ENCODE measurements around the gene CTNNAL1. TPM values are rescaled to one million over a fixed set of nuclear protein-coding genes. Genes with fewer than 3 reads are reported as not detected.

The CTNNAL1 gene
- total and polyA plus RNA-seq, 2 of the 8 experiments (the other 6 are each of a cell fraction or from before 2014, with no cell fraction given) = 23.2 to 66.1 TPM

- TF ChIP-seq RAD21 (IDR thresholded peaks at IDR 0.05 in 1 of 2, conservative IDR thresholded peaks at IDR 0.05 in 1 of 2; ENCODE audit: low read depth in 2 of 2, low read length in 2 of 2) = no peak
- TF ChIP-seq EP300 (IDR thresholded peaks at IDR 0.05; ENCODE audit: borderline replicate concordance in 1 of 2, low read depth in 2 of 2, low read length in 2 of 2) = no peak
- no peak for TF ChIP-seq KDM1A (IDR thresholded peaks at IDR 0.05; ENCODE audit: borderline replicate concordance, low read length)
- no peak for TF ChIP-seq SIX5 (IDR thresholded peaks at IDR 0.05; ENCODE audit: low read depth, low read length)
- no peak for TF ChIP-seq BRCA1 (IDR thresholded peaks at IDR 0.05; ENCODE audit: low read depth, low read length)
- no peak for TF ChIP-seq TEAD4 (IDR thresholded peaks at IDR 0.05; ENCODE audit: low read depth, low read length)
Observed at GRCh38 chr9:109048822-109049221, 35.5 kb upstream of the CTNNAL1 start (continued).
